Transverse colon (tissue), 4 donors: ENCODE data around the gene ITGA4. TPM values are rescaled to one million over a fixed set of nuclear protein-coding genes. Genes with fewer than 3 reads are reported as not detected.

Source experiments
- DNase-seq: peaks from one replicate; pipeline ENCODE4 v3.0.0-alpha.2; 2019
- H3K27ac ChIP-seq, 4 donors: fragments of 200-600 bp; sonication (generic); 2 replicates each; pipeline ENCODE4 v1.5.1; 2016 to 2018; ENCODE audit warnings: inconsistent platforms in 4 of 4
- H3K27me3 ChIP-seq: fragments of 200-600 bp; sonication (generic); 2 replicates; pipeline ENCODE4 v1.5.1; 2017; ENCODE audit warnings: inconsistent platforms
- H3K36me3 ChIP-seq, 4 donors: fragments of 200-600 bp; sonication (generic); 2 replicates each; pipeline ENCODE4 v1.5.1; 2017 to 2019; ENCODE audit warnings: inconsistent platforms in 4 of 4
- H3K4me1 ChIP-seq, 4 donors: fragments of 200-600 bp; sonication (generic); 2 replicates each; pipeline ENCODE4 v1.5.1; 2017 to 2020; ENCODE audit warnings: inconsistent platforms in 4 of 4
- H3K4me3 ChIP-seq, 4 donors: fragments of 200-600 bp; sonication (generic); 1 replicate in 1 of 4; 2 replicates in 3 of 4; pipeline versions ENCODE4 v1.5.1 to v1.6.1; 2017 to 2019; ENCODE audit warnings: inconsistent platforms in 4 of 4
- H3K9me3 ChIP-seq, 2 donors: fragments of 200-600 bp; sonication (generic); 2 replicates each; pipeline ENCODE4 v1.5.1; 2017 to 2019; ENCODE audit warnings: inconsistent platforms in 2 of 2
- CTCF ChIP-seq, 5 experiments: fragments of 200-600 bp in 3 of 5; fragments of 450-650 bp in 2 of 5; sonication (generic) in 3 of 5; IDR thresholded peaks; 1 replicate in 2 of 5; 2 replicates in 3 of 5; pipeline ENCODE4 v1.5.1; 2016 to 2017; ENCODE audit warnings: antibody characterized with exemption in 5 of 5, inconsistent platforms in 3 of 5, mild to moderate bottlenecking in 2 of 5, moderate library complexity in 1 of 5
- EP300 ChIP-seq: sonication (generic); formaldehyde crosslinking; IDR thresholded peaks from one replicate; pipeline ENCODE4 v1.6.1; 2017; ENCODE audit warnings: antibody characterized with exemption, low read depth
- POLR2A ChIP-seq: fragments of 450-650 bp; IDR thresholded peaks from one replicate; pipeline ENCODE4 v1.6.1; 2016; ENCODE audit warnings: antibody characterized with exemption, mild to moderate bottlenecking, moderate library complexity
- POLR2AphosphoS5 ChIP-seq, 3 donors: sonication (generic); formaldehyde crosslinking; IDR thresholded peaks; one replicate each; pipeline ENCODE4 v1.6.1; 2016; ENCODE audit warnings: antibody characterized with exemption in 3 of 3
- WGBS, 2 donors: methylation state at CpG; one replicate each; pipeline ENCODE4 v1.1.5; 2018; ENCODE audit warnings: low coverage in 1 of 2; 5-methylcytosine and 5-hydroxymethylcytosine counted together
- in situ Hi-C, 4 donors: fragments of 200-750 bp; cut with MboI; loops; one replicate each; pipeline versions ENCODE4 v1.15.0 to v1.15.1; 2017; ENCODE audit warnings: low sequenced_read_pairs in 3 of 4, low pct_ligation_motif_present in 1 of 4, low pct_unique_long_range_greater_than_20kb in 1 of 4
- intact Hi-C: fragments of 100-400 bp; cut with DNase I; formaldehyde crosslinking; loops from one replicate; pipeline ENCODE4 v1.15.1; 2023; ENCODE audit warnings: low total_unique reads
- total RNA-seq, 4 donors: library from RNA; depleted of rRNA; stranded (reverse); fragments of >200 nt; gene quantifications; one replicate each; pipeline ENCODE4 v1.1.0, GENCODE V29; 2016

The ITGA4 gene
- total RNA-seq, 4 donors from 2014 or later, result 1.1 to 30.8 (median 5.1) TPM

DNA sequence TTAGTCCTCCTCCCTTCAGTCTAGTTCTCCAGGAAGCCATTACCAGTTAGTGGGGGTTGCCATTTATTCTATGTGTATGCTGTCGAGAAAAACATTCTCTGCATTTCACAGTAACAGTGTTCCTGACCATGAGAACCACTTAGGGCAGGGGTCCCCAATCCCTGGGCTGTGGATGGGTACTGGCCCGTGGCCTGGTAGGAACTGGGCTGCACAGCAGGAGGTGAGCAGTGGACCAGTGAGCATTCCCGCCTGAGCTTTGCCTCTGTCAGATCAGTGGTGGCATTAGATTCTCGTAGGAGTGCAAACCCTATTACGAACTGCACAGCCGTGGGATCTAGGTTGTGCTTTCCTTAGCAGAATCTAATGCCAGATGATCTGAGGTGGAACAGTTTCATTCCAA is 15.8 kb downstream of the ITGA4 start:
- TF ChIP-seq CTCF (IDR thresholded peaks at IDR 0.05) (no peak), POLR2AphosphoS5 (IDR thresholded peaks at IDR 0.05) (no peak), POLR2A (no peak), EP300 (no peak)
- DNase-seq, result no peak
- Histone ChIP-seq H3K27me3 (no peaks in the 10 kb centered on the region), H3K27ac (no peak overlapping the region), H3K4me1 (peaks cover 0 to 5% (median 0%) of the 10 kb centered on the region in 4 donors), H3K9me3 (no peaks in the 10 kb centered on the region), H3K4me3 (no peak overlapping the region), H3K36me3 (no peaks in the 10 kb centered on the region)
- WGBS, 2 donors, result 85 to 87% methylated on average over 6 of the region's 6 CpGs
- in situ Hi-C loops (loop anchor here in 3 of 4 donors (25.0 kb wide), 3 partner anchors 239 to 1361 kb away; no protein-coding TSS in a partner anchor), intact Hi-C loops (no loop called here)

DNA sequence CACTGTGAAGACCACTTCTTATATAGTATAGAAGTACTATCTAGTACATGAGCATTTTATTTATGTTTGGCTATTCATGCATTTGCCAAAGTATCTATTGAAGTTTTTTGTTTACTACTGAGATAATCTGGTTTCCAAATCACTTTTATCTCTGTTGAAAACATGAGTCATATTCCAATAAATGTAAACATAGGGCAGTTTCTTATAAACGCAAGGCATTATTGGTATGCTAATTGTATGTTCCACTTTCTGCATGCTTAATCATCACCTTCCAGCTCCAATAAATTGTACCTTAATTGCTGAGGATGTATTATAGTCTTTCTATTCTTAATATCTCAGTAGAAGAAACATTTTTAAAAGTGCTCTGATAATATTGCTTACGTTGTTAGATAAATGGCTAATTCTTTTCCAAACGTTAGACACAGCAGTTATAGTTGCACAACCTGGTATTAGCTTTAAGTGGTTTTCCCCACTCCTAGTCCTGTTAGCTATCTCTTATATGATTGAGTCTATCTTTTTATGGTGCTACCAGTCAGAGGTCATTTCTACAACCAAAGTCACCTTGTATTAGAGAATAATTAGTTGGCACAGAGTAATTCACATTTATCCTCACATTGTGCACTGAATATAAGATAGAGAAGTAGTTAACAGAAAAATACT is 17.2 kb downstream of the ITGA4 start:
- Histone ChIP-seq H3K27ac (no peak overlapping the region), H3K27me3 (no peaks in the 10 kb centered on the region), H3K4me1 (peaks cover 0 to 5% (median 0%) of the 10 kb centered on the region in 4 donors), H3K9me3 (no peaks in the 10 kb centered on the region), H3K4me3 (no peak overlapping the region), H3K36me3 (no peaks in the 10 kb centered on the region)
- intact Hi-C loops, result no loop called here
- 54 to 56% methylated on average over 3 of the region's 3 CpGs for WGBS, 2 donors
- TF ChIP-seq POLR2A (no peak), POLR2AphosphoS5 (IDR thresholded peaks at IDR 0.05) (no peak), EP300 (no peak), CTCF (IDR thresholded peaks at IDR 0.05) (no peak)
- in situ Hi-C loops, result loop anchor here in 3 of 4 donors (25.0 kb wide), 3 partner anchors 238 to 1362 kb away; no protein-coding TSS in a partner anchor
- DNase-seq, result no peak

- no peak for DNase-seq
- in situ Hi-C loops, result loop anchor here in 1 of 4 donors (25.0 kb wide), 1 partner anchor 1371 kb away; no protein-coding TSS in a partner anchor
- intact Hi-C loops, result no loop called here
- H3K4me1 ChIP-seq, result no peaks in the 10 kb centered on the region
- H3K9me3 ChIP-seq, result no peaks in the 10 kb centered on the region
- no peaks in the 10 kb centered on the region for H3K36me3 ChIP-seq
- WGBS, 2 donors, result 71 to 96% methylated on average over 2 of the region's 2 CpGs
- no peak overlapping the region for H3K27ac ChIP-seq
- no peaks in the 10 kb centered on the region for H3K27me3 ChIP-seq
- TF ChIP-seq POLR2AphosphoS5 (IDR thresholded peaks at IDR 0.05) (no peak), EP300 (no peak), POLR2A (no peak), CTCF (IDR thresholded peaks at IDR 0.05) (no peak)
- H3K4me3 ChIP-seq, result no peak overlapping the region
Observed at GRCh38 chr2:181483211-181483610, 26.0 kb downstream of the ITGA4 start.

- TF ChIP-seq EP300, result no peak
- no peak for TF ChIP-seq POLR2A
- TF ChIP-seq CTCF (IDR thresholded peaks at IDR 0.05), result no peak
- TF ChIP-seq POLR2AphosphoS5 (IDR thresholded peaks at IDR 0.05), result no peak
- H3K4me3 ChIP-seq, result no peak overlapping the region
- no peaks in the 10 kb centered on the region for H3K36me3 ChIP-seq
- in situ Hi-C loops, result loop anchor here in 1 of 4 donors (25.0 kb wide), 1 partner anchor 1372 kb away; no protein-coding TSS in a partner anchor
- H3K9me3 ChIP-seq, result no peaks in the 10 kb centered on the region
- 86 to 89% methylated on average over 1 of the region's 1 CpG for WGBS, 2 donors
- no peaks in the 10 kb centered on the region for H3K4me1 ChIP-seq
- DNase-seq, result no peak
- no peaks in the 10 kb centered on the region for H3K27me3 ChIP-seq
- intact Hi-C loops, result no loop called here
- no peak overlapping the region for H3K27ac ChIP-seq
Observed at GRCh38 chr2:181483876-181484275, 26.7 kb downstream of the ITGA4 start.
